AG04450 (cell line): ENCODE measurements around the gene OR9A4. TPM values are rescaled to one million over a fixed set of nuclear protein-coding genes. Genes with fewer than 3 reads are reported as not detected.

Experiments used
- CTCF ChIA-PET: fragments of 300-600, 350-600 bp; formaldehyde crosslinking; extraction: SDS; loops from one replicate; lab custom pipeline; 2022; ENCODE audit warnings: antibody characterized with exemption, inconsistent platforms; lab: Charles Lee
- POLR2A ChIA-PET: fragments of 350-600 bp; formaldehyde crosslinking; extraction: SDS; loops from one replicate; lab custom pipeline; 2021; ENCODE audit warnings: antibody characterized with exemption, inconsistent platforms; lab: Yijun Ruan, JAX
- DNase-seq: peaks from one replicate; pipeline ENCODE4 v3.0.0-alpha.2; 2011; ENCODE audit warnings: low read depth, low spot score
- H3K27ac ChIP-seq: one replicate; pipeline ENCODE4 v1.5.1; 2012; ENCODE audit warnings: low read depth, low read length, control low read depth
- H3K27me3 ChIP-seq: one replicate; pipeline ENCODE4 v1.6.0; 2012; ENCODE audit warnings: low read length; ENCODE audit not compliant: control insufficient read depth, insufficient read depth
- H3K4me3 ChIP-seq: 2 replicates; pipeline ENCODE4 v1.5.1; 2011; ENCODE audit warnings: mild to moderate bottlenecking, low read depth, low read length, control low read depth
- H3K9me3 ChIP-seq: 2 replicates; pipeline ENCODE4 v1.5.1; 2012; ENCODE audit warnings: low read length; ENCODE audit not compliant: control insufficient read depth, insufficient read depth
- CTCF ChIP-seq: IDR thresholded peaks from 2 replicates; pipeline ENCODE4 v1.5.1; 2011; ENCODE audit warnings: low read depth, low read length, control low read depth, inconsistent platforms
- polyA plus RNA-seq: library from polyadenylated mRNA; depleted of rRNA; stranded (reverse); fragments of >200 nt; gene quantifications from 2 replicates; pipeline ENCODE4 v1.2.3, GENCODE V29; 2011; rRNA removed

OR9A4 gene
- polyA plus RNA-seq, 1 experiment, result not detected

DNA sequence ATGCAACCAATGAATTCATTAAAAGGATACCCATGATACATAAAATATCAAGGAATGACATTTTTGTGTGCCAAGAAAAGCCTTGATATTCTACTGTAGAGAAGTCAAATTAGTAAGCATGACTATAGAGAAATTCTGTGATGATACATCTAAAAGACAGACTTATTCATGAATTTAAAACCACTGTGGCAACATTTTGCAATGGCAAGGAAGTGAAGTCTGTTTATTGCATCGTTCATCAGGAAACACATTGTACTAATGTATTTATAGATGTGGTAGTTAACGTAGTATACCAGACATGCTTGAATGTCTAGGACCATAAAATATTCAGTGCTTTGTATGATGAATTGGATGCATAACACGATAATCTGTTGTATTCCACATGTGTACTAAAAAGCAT lies 39.9 kb downstream of the OR9A4 start:
- no peak for TF ChIP-seq CTCF
- DNase-seq, result no peak
- ChIA-PET POLR2A (no interaction called here), CTCF (no interaction called here)
- no peak overlapping the region for H3K4me3 ChIP-seq
- no peaks in the 10 kb centered on the region for H3K27me3 ChIP-seq
- H3K9me3 ChIP-seq, result peaks cover 14% of the 10 kb centered on the region
- no peak overlapping the region for H3K27ac ChIP-seq

GRCh38 chr7:141960687-141961422 lies 44.7 kb downstream of the OR9A4 start:
- Histone ChIP-seq H3K27ac (no peak overlapping the region), H3K4me3 (no peak overlapping the region), H3K9me3 (peaks cover 13% of the 10 kb centered on the region), H3K27me3 (no peaks in the 10 kb centered on the region)
- POLR2A ChIA-PET, result no interaction called here
- DNase-seq, result no peak
- no peak for TF ChIP-seq CTCF
- CTCF ChIA-PET, result no interaction called here

Other genes with a start within 250 kb of the OR9A4 start
- 4.9 and 5.3 TPM in 2 replicates for gene DENND11, start 214.2 kb upstream of the OR9A4 start, polyA plus RNA-seq
- gene WEE2, start 208.0 kb upstream of the OR9A4 start, polyA plus RNA-seq, result not detected in 2 replicates
- 152 and 212 TPM in 2 replicates for gene SSBP1, start 178.0 kb upstream of the OR9A4 start, polyA plus RNA-seq
- 0.19 and 0.21 TPM in 2 replicates for gene TAS2R3, start 152.3 kb upstream of the OR9A4 start, polyA plus RNA-seq
- 0.26 and 0.36 TPM in 2 replicates for gene TAS2R4, start 139.7 kb upstream of the OR9A4 start, polyA plus RNA-seq
- gene TAS2R5, start 126.2 kb upstream of the OR9A4 start, polyA plus RNA-seq, result 0.38 and 0.81 TPM in 2 replicates
- not detected in 2 replicates for gene PRSS37, start 74.9 kb upstream of the OR9A4 start, polyA plus RNA-seq
- not detected in 2 replicates for gene CLEC5A, start 30.6 kb downstream of the OR9A4 start, polyA plus RNA-seq
- not detected in 2 replicates for gene TAS2R38, start 57.4 kb downstream of the OR9A4 start, polyA plus RNA-seq
- gene MGAM, start 79.5 kb downstream of the OR9A4 start, polyA plus RNA-seq, result not detected in 2 replicates
- not detected in 2 replicates for gene MGAM2, start 195.3 kb downstream of the OR9A4 start, polyA plus RNA-seq